ENCODE results near the gene PDIA5.

- TF ChIP-seq EZH2phosphoT487 (IDR thresholded peaks at IDR 0.05; ENCODE audit: low read length) = no peak
- no peak for TF ChIP-seq EZH2 (optimal IDR thresholded peaks at IDR 0.05; ENCODE audit: low read depth, low read length)
These were observed 45.4 kb upstream of the PDIA5 start for GRCh38 chr3:123021388-123021787.

Measured in MM.1S (cell line).